Adrenal gland (tissue), 12 donors: ENCODE measurements around the gene NUDT12. TPM values are rescaled to one million over a fixed set of nuclear protein-coding genes. Genes with fewer than 3 reads are reported as not detected.
A peak's percentile ranks its signal among the peaks of the same experiment; 100 is the strongest.

Experiments used
- DNase-seq, 7 donors: peaks; one replicate each; pipeline ENCODE4 v3.0.0-alpha.2; 2019 to 2020
- H3K27ac ChIP-seq, 5 donors: fragments of 200-600 bp; sonication (generic) in 4 of 5; 1 replicate in 3 of 5; 2 replicates in 2 of 5; pipeline versions ENCODE4 v1.5.1 to v1.8.0; 2016 to 2020; ENCODE audit warnings: mild to moderate bottlenecking in 1 of 5
- H3K27me3 ChIP-seq: fragments of 200-600 bp; 2 replicates; pipeline ENCODE4 v1.8.0; 2021
- H3K36me3 ChIP-seq, 2 donors: fragments of 200-600 bp; replicated peaks in 1 of 2; 1 replicate in 1 of 2; 2 replicates in 1 of 2; pipeline versions ENCODE4 v1.5.1 to v1.8.0; 2018 to 2022
- H3K4me1 ChIP-seq, 2 donors: fragments of 200-600 bp; replicated peaks in 1 of 2; 1 replicate in 1 of 2; 2 replicates in 1 of 2; pipeline versions ENCODE4 v1.5.1 to v1.8.0; 2018 to 2021
- H3K4me3 ChIP-seq, 4 donors: fragments of 200-600 bp; sonication (generic) in 3 of 4; one replicate each; pipeline ENCODE4 v1.5.1; 2016 to 2018
- H3K9me3 ChIP-seq, 3 donors: fragments of 200-600 bp; sonication (generic) in 1 of 3; replicated peaks in 1 of 3; 1 replicate in 2 of 3; 2 replicates in 1 of 3; pipeline versions ENCODE4 v1.5.1 to v1.8.0; 2016 to 2021
- POLR2A ChIP-seq, 2 donors: fragments of 450-650 bp; IDR thresholded peaks; one replicate each; pipeline ENCODE4 v1.6.1; 2017; ENCODE audit warnings: antibody characterized with exemption in 2 of 2, mild to moderate bottlenecking in 2 of 2, moderate library complexity in 1 of 2
- WGBS, 4 donors: extraction: QIAGEN DNeasy Blood & Tissue Kit in 2 of 4; methylation state at CpG; one replicate each; pipeline versions ENCODE4 v1.1.5 to v1.1.7; 2013 to 2017; 5-methylcytosine and 5-hydroxymethylcytosine counted together
- intact Hi-C, 2 donors: fragments of 100-400 bp; cut with DNase I; formaldehyde crosslinking; loops; one replicate each; pipeline versions ENCODE4 v1.14.1 to v1.15.0; 2022 to 2023
- polyA plus RNA-seq, 3 donors: library from polyadenylated mRNA; stranded (reverse); fragments of 200-250 nt in 2 of 3; fragments of 350-450 nt in 1 of 3; fragmentation: Illumina TruSeq in 1 of 3; extraction: RNeasy Lipid Tissue Mini Kit (QIAGEN cat#74804) in 1 of 3; gene quantifications; one replicate each; pipeline ENCODE4 v1.2.3, GENCODE V29; 2013 to 2014
- total RNA-seq, 9 donors: library from RNA; depleted of rRNA in 4 of 9; stranded (reverse); fragments of >200 nt in 4 of 9; fragments of 120-200 nt in 1 of 9; fragmentation: NEBNext Ultra II Directional in 1 of 9; extraction: Animal tissue kit (Norgen Biotek cat#: 25700) in 1 of 9; gene quantifications; one replicate each; pipeline versions ENCODE4 v1.1.0 to v1.2.4, GENCODE V29; 2013 to 2023
- TF ChIP-seq, protein P1 (sequence below), 6 experiments: fragments of 450-650 bp in 4 of 6; fragments of 200-600 bp in 2 of 6; sonication (generic) in 1 of 6; IDR thresholded peaks; 1 replicate in 5 of 6; 2 replicates in 1 of 6; pipeline versions ENCODE4 v1.5.1 to v1.8.0; 2016 to 2021; ENCODE audit warnings: antibody characterized with exemption in 6 of 6, mild to moderate bottlenecking in 2 of 6, moderate library complexity in 1 of 6
- donor health status: healthy with polysubstance abuse.
- donor health status: Bipolar disorder and iron deficiency.
- donor health status: DM: yes; HTN: yes; CAD: no.
- donor health status: DM: no; HTN: no; CAD: no.
- donor health status: DM: no; HTN: no; CAD: no.
- donor health status: DM: yes; HTN: yes; CAD: no.

The NUDT12 gene
- total and polyA plus RNA-seq, 12 donors, result 12.1 to 47.5 (median 24.9) TPM

- 54 to 65% (median 60%) methylated on average over 3 of the region's 3 CpGs for WGBS, 4 donors
- H3K4me1 ChIP-seq, result no peaks in the 10 kb centered on the region
- TF ChIP-seq, protein P1, sequence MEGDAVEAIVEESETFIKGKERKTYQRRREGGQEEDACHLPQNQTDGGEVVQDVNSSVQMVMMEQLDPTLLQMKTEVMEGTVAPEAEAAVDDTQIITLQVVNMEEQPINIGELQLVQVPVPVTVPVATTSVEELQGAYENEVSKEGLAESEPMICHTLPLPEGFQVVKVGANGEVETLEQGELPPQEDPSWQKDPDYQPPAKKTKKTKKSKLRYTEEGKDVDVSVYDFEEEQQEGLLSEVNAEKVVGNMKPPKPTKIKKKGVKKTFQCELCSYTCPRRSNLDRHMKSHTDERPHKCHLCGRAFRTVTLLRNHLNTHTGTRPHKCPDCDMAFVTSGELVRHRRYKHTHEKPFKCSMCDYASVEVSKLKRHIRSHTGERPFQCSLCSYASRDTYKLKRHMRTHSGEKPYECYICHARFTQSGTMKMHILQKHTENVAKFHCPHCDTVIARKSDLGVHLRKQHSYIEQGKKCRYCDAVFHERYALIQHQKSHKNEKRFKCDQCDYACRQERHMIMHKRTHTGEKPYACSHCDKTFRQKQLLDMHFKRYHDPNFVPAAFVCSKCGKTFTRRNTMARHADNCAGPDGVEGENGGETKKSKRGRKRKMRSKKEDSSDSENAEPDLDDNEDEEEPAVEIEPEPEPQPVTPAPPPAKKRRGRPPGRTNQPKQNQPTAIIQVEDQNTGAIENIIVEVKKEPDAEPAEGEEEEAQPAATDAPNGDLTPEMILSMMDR (IDR thresholded peaks at IDR 0.05), result no peak
- TF ChIP-seq POLR2A (IDR thresholded peaks at IDR 0.05), result no peak
- H3K4me3 ChIP-seq, result no peak overlapping the region
- H3K27ac ChIP-seq, result peak overlapping the region in 2 of 5 donors; percentile 61 to 73
- intact Hi-C loops, result no loop called here
- no peaks in the 10 kb centered on the region for H3K27me3 ChIP-seq
- H3K9me3 ChIP-seq, result no peaks in the 10 kb centered on the region
- H3K36me3 ChIP-seq, result no peaks in the 10 kb centered on the region
- DNase-seq, result peak in 2 of 7 donors; percentile 17 to 20
These were observed 56.8 kb downstream of the NUDT12 start for GRCh38 chr5:103505581-103506305.

DNA sequence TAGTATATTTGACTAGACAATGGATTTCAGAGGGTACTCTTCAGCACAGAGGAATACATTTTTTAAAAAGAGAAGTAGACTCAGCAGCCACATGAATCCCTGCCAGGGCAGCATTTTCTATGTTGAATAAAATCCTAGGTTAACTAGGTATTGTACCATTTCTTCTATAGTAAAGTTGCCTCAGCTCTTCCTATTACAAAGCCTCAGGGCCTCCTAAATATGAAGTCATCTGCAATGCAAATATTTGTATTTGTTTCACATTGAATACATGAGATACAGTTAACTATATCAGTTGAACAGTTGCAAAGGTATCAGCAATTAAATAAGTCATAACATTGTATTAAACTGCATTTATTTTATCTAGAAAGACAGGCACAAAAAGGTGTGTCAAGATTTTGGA lies 59.5 kb downstream of the NUDT12 start:
- intact Hi-C loops, result no loop called here
- H3K27ac ChIP-seq, result no peak overlapping the region

DNA sequence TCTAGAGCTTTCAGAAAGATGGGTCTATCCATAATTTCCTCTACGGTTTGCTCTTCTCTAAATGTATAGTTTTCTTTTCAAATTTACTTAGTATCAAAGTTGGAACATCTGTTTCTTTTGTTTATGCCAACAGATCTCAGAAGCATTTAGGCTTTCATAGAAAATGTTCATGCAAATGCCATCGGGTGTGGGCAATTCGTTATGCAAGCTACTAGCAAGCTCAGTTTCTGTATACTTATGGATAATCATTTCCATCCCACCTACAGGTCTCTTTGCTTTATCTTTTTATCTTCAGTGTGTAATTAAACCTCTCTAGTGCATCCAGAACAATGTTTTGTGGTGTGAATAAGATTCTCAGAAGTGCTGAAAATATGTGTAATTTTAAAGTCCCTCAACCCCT lies 59.9 kb downstream of the NUDT12 start:
- H3K27me3 ChIP-seq, result no peaks in the 10 kb centered on the region
- no peak overlapping the region for H3K4me3 ChIP-seq
- H3K27ac ChIP-seq, result no peak overlapping the region
- H3K4me1 ChIP-seq, result peaks cover 0 to 9% of the 10 kb centered on the region in 2 donors
- no peaks in the 10 kb centered on the region for H3K9me3 ChIP-seq
- WGBS, 4 donors, result 85 to 93% (median 90%) methylated on average over 3 of the region's 3 CpGs
- no peak for DNase-seq
- H3K36me3 ChIP-seq, result no peaks in the 10 kb centered on the region
- intact Hi-C loops, result no loop called here
- TF ChIP-seq POLR2A (IDR thresholded peaks at IDR 0.05), result no peak
- TF ChIP-seq, protein P1 (IDR thresholded peaks at IDR 0.05), result no peak

More for the DNA sequence above, 59.5 kb downstream of the NUDT12 start:
- Histone ChIP-seq H3K9me3 (no peaks in the 10 kb centered on the region), H3K4me1 (peaks cover 0 to 5% of the 10 kb centered on the region in 2 donors), H3K36me3 (no peaks in the 10 kb centered on the region), H3K27me3 (no peaks in the 10 kb centered on the region), H3K4me3 (no peak overlapping the region)
- TF ChIP-seq, protein P1 (IDR thresholded peaks at IDR 0.05), result no peak
- TF ChIP-seq POLR2A (IDR thresholded peaks at IDR 0.05), result no peak
- no peak for DNase-seq
